ENCODE data around the gene MCL1. TPM values are rescaled to one million over a fixed set of nuclear protein-coding genes. Genes with fewer than 3 reads are reported as not detected.
"Not testable (repeated sequence)": the region's sequence is repeated elsewhere in the genome, so short reads cannot be mapped to it uniquely, and the experiment has no call there.

The MCL1 gene
- total RNA-seq, 1 donor from 2014 or later = 394 TPM

- TF ChIP-seq CTCF (IDR thresholded peaks at IDR 0.05) = no peak
- H3K4me1 ChIP-seq = peaks cover 72 to 90% of the 10 kb centered on the region in 2 donors
- peak overlapping the region; percentile 98 to 100 for H3K27ac ChIP-seq
- H3K27me3 ChIP-seq = no peaks in the 10 kb centered on the region
- intact Hi-C loops (cut with DNase I) = no loop called here
- DNase-seq (ENCODE audit: low spot score in 2 of 2) = no peak
- no peaks in the 10 kb centered on the region for H3K9me3 ChIP-seq
- H3K4me3 ChIP-seq = peak overlapping the region in 1 of 2 donors; percentile 93
- H3K36me3 ChIP-seq = peaks cover 12 to 23% of the 10 kb centered on the region in 2 donors
Observed at GRCh38 chr1:150568594-150568966, 10.8 kb downstream of the MCL1 start.

GRCh38 chr1:150567717-150568593, 11.5 kb downstream of the MCL1 start:
- H3K4me1 ChIP-seq = peaks cover 74 to 90% of the 10 kb centered on the region in 2 donors
- intact Hi-C loops (cut with DNase I) = no loop called here

GRCh38 chr1:150567341-150567716, 12.1 kb downstream of the MCL1 start:
- no peak for TF ChIP-seq CTCF (IDR thresholded peaks at IDR 0.05)
- no peak for DNase-seq (ENCODE audit: low spot score in 2 of 2)
- intact Hi-C loops (cut with DNase I) = no loop called here

More at GRCh38 chr1:150567717-150568593, 11.5 kb downstream of the MCL1 start:
- Histone ChIP-seq H3K9me3 (no peaks in the 10 kb centered on the region), H3K36me3 (peaks cover 6 to 16% of the 10 kb centered on the region in 2 donors), H3K4me3 (peak overlapping the region; percentile 41 to 93), H3K27ac (peak overlapping the region; percentile 98 to 100), H3K27me3 (no peaks in the 10 kb centered on the region)
- DNase-seq (ENCODE audit: low spot score in 2 of 2) = peak; percentile 74 to 97
- TF ChIP-seq CTCF (IDR thresholded peaks at IDR 0.05) = no peak

GRCh38 chr1:150566589-150567340, 12.6 kb downstream of the MCL1 start:
- peak overlapping the region; percentile 98 to 100 for H3K27ac ChIP-seq
- no peaks in the 10 kb centered on the region for H3K27me3 ChIP-seq
- no peaks in the 10 kb centered on the region for H3K9me3 ChIP-seq
- H3K36me3 ChIP-seq = peaks cover 0 to 4% of the 10 kb centered on the region in 2 donors
- DNase-seq (ENCODE audit: low spot score in 2 of 2) = no peak
- H3K4me3 ChIP-seq = peak overlapping the region in 1 of 2 donors; percentile 93
- no peak for TF ChIP-seq CTCF (IDR thresholded peaks at IDR 0.05)
- H3K4me1 ChIP-seq = peaks cover 74 to 87% of the 10 kb centered on the region in 2 donors
- intact Hi-C loops (cut with DNase I) = no loop called here

More at GRCh38 chr1:150567341-150567716, 12.1 kb downstream of the MCL1 start:
- H3K9me3 ChIP-seq = no peaks in the 10 kb centered on the region
- no peaks in the 10 kb centered on the region for H3K27me3 ChIP-seq
- peak overlapping the region; percentile 41 to 93 for H3K4me3 ChIP-seq
- peaks cover 76 to 90% of the 10 kb centered on the region in 2 donors for H3K4me1 ChIP-seq
- H3K36me3 ChIP-seq = peaks cover 3 to 10% of the 10 kb centered on the region in 2 donors
- peak overlapping the region; percentile 98 to 100 for H3K27ac ChIP-seq

GRCh38 chr1:150565240-150565991, 14.0 kb downstream of the MCL1 start:
- H3K27me3 ChIP-seq; intact Hi-C loops (cut with DNase I); DNase-seq (ENCODE audit: low spot score in 2 of 2); H3K36me3 ChIP-seq; H3K9me3 ChIP-seq: not testable (repeated sequence)
- Histone ChIP-seq H3K4me1 (peaks cover 68 to 81% of the 10 kb centered on the region in 2 donors), H3K27ac (peak overlapping the region; percentile 98 to 100), H3K4me3 (peak overlapping the region in 1 of 2 donors; percentile 63)

Measured in ascending aorta (tissue), 2 donors.